B cell (primary cell): ENCODE data around the gene LBR. TPM values are rescaled to one million over a fixed set of nuclear protein-coding genes. Genes with fewer than 3 reads are reported as not detected.

Experiments
- ATAC-seq: fragments of 200-7000 bp; cut with Tn5 transposase; one replicate; pipeline ENCODE4 v1.10.0; 2021; ENCODE audit warnings: low read depth, mild to moderate bottlenecking, moderate number of reproducible peaks, moderate library complexity
- CTCF ChIA-PET: fragments of 350-600 bp; sonication (Branson Sonifier 250); formaldehyde crosslinking; loops from one replicate; lab custom pipeline; 2021; ENCODE audit warnings: antibody characterized with exemption, inconsistent platforms; lab: Charles Lee
- POLR2A ChIA-PET: fragments of 350-600 bp; sonication (Branson Sonifier 250); formaldehyde crosslinking; loops from one replicate; lab custom pipeline; 2021; ENCODE audit warnings: antibody characterized with exemption; lab: Charles Lee
- DNase-seq: peaks from one replicate; pipeline ENCODE4 v3.0.0; 2013
- H2AFZ ChIP-seq: 2 replicates; pipeline ENCODE4 v1.6.1; 2012; ENCODE audit warnings: mild to moderate bottlenecking, low read depth, low read length; ENCODE audit not compliant: insufficient read depth, poor library complexity, severe bottlenecking
- H3K27ac ChIP-seq, 2 donors: 1 replicate in 1 of 2; 2 replicates in 1 of 2; pipeline ENCODE4 v1.5.1; 2012 to 2013; ENCODE audit warnings: low read length in 2 of 2, mild to moderate bottlenecking in 2 of 2, moderate library complexity in 1 of 2
- H3K27me3 ChIP-seq, 4 experiments: fragments of 200-600 bp in 1 of 4; sonication (generic) in 1 of 4; replicated peaks in 1 of 4; 1 replicate in 2 of 4; 2 replicates in 2 of 4; pipeline versions ENCODE4 v1.6.1 to v1.7.0; 2013 to 2016; ENCODE audit warnings: low read length in 3 of 4, mild to moderate bottlenecking in 2 of 4, mixed read lengths in 1 of 4, moderate library complexity in 1 of 4; ENCODE audit not compliant: insufficient read depth in 4 of 4, control insufficient read depth in 3 of 4; ENCODE audit errors: control extremely low read depth in 1 of 4
- H3K36me3 ChIP-seq, 2 experiments: replicated peaks in 1 of 2; 1 replicate in 1 of 2; 2 replicates in 1 of 2; pipeline versions ENCODE4 v1.6.1 to v1.7.1; 2013; ENCODE audit warnings: low read length in 1 of 2; ENCODE audit not compliant: insufficient read depth in 2 of 2, control insufficient read depth in 1 of 2; ENCODE audit errors: control extremely low read depth in 1 of 2, extremely low read depth in 1 of 2
- H3K4me1 ChIP-seq, 2 donors: fragments of 200-600 bp in 1 of 2; sonication (generic) in 1 of 2; 1 replicate in 1 of 2; 2 replicates in 1 of 2; pipeline versions ENCODE4 v1.5.1 to v1.6.1; 2013 to 2017; ENCODE audit warnings: low read length in 2 of 2; ENCODE audit not compliant: control insufficient read depth in 2 of 2, insufficient read depth in 2 of 2
- H3K4me2 ChIP-seq: replicated peaks from 2 replicates; pipeline ENCODE3; 2012; ENCODE audit warnings: mild to moderate bottlenecking, low read depth, low read length; ENCODE audit not compliant: poor library complexity, severe bottlenecking
- H3K4me3 ChIP-seq, 5 experiments: fragments of 200-600 bp in 1 of 5; sonication (generic) in 1 of 5; 1 replicate in 3 of 5; 2 replicates in 2 of 5; pipeline versions ENCODE4 v1.5.1 to v1.7.0; 2011 to 2016; ENCODE audit warnings: low read length in 4 of 5, mild to moderate bottlenecking in 4 of 5, low read depth in 2 of 5, control low read depth in 1 of 5, moderate library complexity in 1 of 5; ENCODE audit not compliant: insufficient read depth in 1 of 5; ENCODE audit errors: control extremely low read depth in 1 of 5, extremely low read depth in 1 of 5
- H3K79me2 ChIP-seq: fragments of 200-600 bp; sonication (generic); one replicate; pipeline ENCODE4 v1.6.0; 2016; ENCODE audit warnings: low read length; ENCODE audit not compliant: control insufficient read depth, insufficient read depth
- H3K9ac ChIP-seq: fragments of 200-600 bp; sonication (generic); 2 replicates; pipeline ENCODE4 v1.6.1; 2017; ENCODE audit warnings: mild to moderate bottlenecking, low read length, moderate library complexity
- H3K9me3 ChIP-seq, 3 donors: one replicate each; pipeline versions ENCODE4 v1.6.1 to v1.7.1; 2013; ENCODE audit warnings: low read length in 2 of 3; ENCODE audit not compliant: control insufficient read depth in 2 of 3, insufficient read depth in 1 of 3; ENCODE audit errors: control extremely low read depth in 1 of 3
- H4K20me1 ChIP-seq: 2 replicates; pipeline ENCODE4 v1.6.0; 2012; ENCODE audit warnings: mild to moderate bottlenecking, low read length; ENCODE audit not compliant: insufficient read depth, control insufficient read depth, poor library complexity, severe bottlenecking
- H3K27ac Mint-ChIP-seq: one replicate; pipeline ENCODE4 v1.8.0; 2021; ENCODE audit warnings: mixed read lengths
- H3K27me3 Mint-ChIP-seq: one replicate; pipeline ENCODE4 v1.8.0; 2021; ENCODE audit warnings: mixed read lengths
- H3K4me1 Mint-ChIP-seq: one replicate; pipeline ENCODE4 v1.8.0; 2021; ENCODE audit warnings: mixed read lengths
- H3K4me3 Mint-ChIP-seq: one replicate; pipeline ENCODE4 v1.8.0; 2021; ENCODE audit warnings: mixed read lengths
- H3K9me3 Mint-ChIP-seq: one replicate; pipeline ENCODE4 v1.8.0; 2022; ENCODE audit warnings: mixed read lengths; ENCODE audit not compliant: insufficient read depth
- EZH2 ChIP-seq: IDR thresholded peaks from 2 replicates; pipeline ENCODE4 v1.6.1; 2012; ENCODE audit warnings: borderline replicate concordance, low read depth, mild to moderate bottlenecking, moderate library complexity, low read length; ENCODE audit not compliant: insufficient read depth, poor library complexity, severe bottlenecking
- WGBS: methylation state at CpG from one replicate; pipeline ENCODE4 v1.1.5; 2013; ENCODE audit warnings: missing lambda C conversion rate; ENCODE audit not compliant: insufficient coverage; 5-methylcytosine and 5-hydroxymethylcytosine counted together
- intact Hi-C: fragments of 100-400 bp; cut with micrococcal nuclease; formaldehyde crosslinking; loops from one replicate; pipeline ENCODE4 v1.10.0; 2022
- polyA plus RNA-seq: library from polyadenylated mRNA; depleted of rRNA; stranded (reverse); fragments of >200 nt; gene quantifications from 2 replicates; pipeline ENCODE4 v1.2.3, GENCODE V29; 2012
- total RNA-seq, 2 donors: library from RNA; stranded (reverse); fragments of 120-200 nt in 1 of 2; gene quantifications; 1 replicate in 1 of 2; 2 replicates in 1 of 2; pipeline versions ENCODE4 v1.2.3 to v1.2.4, GENCODE V29; 2013 to 2022
- TF ChIP-seq, protein P1 (sequence below): fragments of 200-600 bp; IDR thresholded peaks from one replicate; pipeline ENCODE4 v1.8.0; 2022; ENCODE audit warnings: antibody characterized with exemption, mild to moderate bottlenecking

The LBR gene
- total and polyA plus RNA-seq, 2 donors (not counting 1 experiment from before 2014, with no cell fraction given): 19.3 to 167 TPM

DNA sequence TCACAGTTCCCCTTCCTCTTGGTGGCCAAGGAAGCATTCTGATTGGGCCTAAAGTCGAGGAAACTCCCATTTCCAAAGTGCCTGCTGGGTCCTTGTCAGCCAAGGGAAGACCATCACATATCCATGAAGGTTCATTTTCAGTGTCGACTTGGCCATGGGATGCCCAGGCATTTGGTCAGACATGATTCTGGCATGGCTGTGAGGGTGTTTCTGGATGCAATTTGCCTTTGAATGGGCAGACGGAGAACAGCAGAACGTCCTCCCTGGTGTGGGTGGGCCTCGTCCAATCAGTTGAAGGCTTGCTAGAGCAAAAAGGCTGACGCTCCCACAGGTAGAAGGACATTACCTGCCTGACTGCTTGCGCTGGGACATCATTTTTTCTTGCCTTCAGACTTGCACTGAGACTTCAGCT lies 48.3 kb upstream of the LBR start:
- 93% methylated on average over 7 of the region's 7 CpGs for WGBS
- peaks cover 47% of the 10 kb centered on the region for H3K4me1 Mint-ChIP-seq
- H3K27ac Mint-ChIP-seq: no peak overlapping the region
- no peak overlapping the region for H3K4me2 ChIP-seq
- intact Hi-C loops: loop anchor here (5.0 kb wide), 2 partner anchors 181 to 371 kb away; no protein-coding TSS in a partner anchor
- H3K36me3 ChIP-seq: no peaks in the 10 kb centered on the region
- H3K27me3 Mint-ChIP-seq: no peaks in the 10 kb centered on the region
- H3K4me1 ChIP-seq: peaks cover 41 to 53% of the 10 kb centered on the region in 2 donors
- no peaks in the 10 kb centered on the region for H3K79me2 ChIP-seq
- H3K4me3 ChIP-seq: no peak overlapping the region
- CTCF ChIA-PET: interaction anchor here (0.7 to 7.1 kb wide), 15 partner anchors 8 to 633 kb away, joined by 3 to 86 read pairs (median 6); partner anchors contain the start of gene ENAH
- H4K20me1 ChIP-seq: no peaks in the 10 kb centered on the region
- POLR2A ChIA-PET: interaction anchor here (1.0 kb wide), 1 partner anchor 303 kb away, joined by 13 read pairs; no protein-coding TSS in a partner anchor
- TF ChIP-seq, protein P1, sequence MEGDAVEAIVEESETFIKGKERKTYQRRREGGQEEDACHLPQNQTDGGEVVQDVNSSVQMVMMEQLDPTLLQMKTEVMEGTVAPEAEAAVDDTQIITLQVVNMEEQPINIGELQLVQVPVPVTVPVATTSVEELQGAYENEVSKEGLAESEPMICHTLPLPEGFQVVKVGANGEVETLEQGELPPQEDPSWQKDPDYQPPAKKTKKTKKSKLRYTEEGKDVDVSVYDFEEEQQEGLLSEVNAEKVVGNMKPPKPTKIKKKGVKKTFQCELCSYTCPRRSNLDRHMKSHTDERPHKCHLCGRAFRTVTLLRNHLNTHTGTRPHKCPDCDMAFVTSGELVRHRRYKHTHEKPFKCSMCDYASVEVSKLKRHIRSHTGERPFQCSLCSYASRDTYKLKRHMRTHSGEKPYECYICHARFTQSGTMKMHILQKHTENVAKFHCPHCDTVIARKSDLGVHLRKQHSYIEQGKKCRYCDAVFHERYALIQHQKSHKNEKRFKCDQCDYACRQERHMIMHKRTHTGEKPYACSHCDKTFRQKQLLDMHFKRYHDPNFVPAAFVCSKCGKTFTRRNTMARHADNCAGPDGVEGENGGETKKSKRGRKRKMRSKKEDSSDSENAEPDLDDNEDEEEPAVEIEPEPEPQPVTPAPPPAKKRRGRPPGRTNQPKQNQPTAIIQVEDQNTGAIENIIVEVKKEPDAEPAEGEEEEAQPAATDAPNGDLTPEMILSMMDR: no peak
- no peak for TF ChIP-seq EZH2
- H3K27me3 ChIP-seq: no peaks in the 10 kb centered on the region
- no peak overlapping the region for H3K4me3 Mint-ChIP-seq
- no peak for ATAC-seq
- H3K9ac ChIP-seq: no peak overlapping the region
- H3K9me3 Mint-ChIP-seq: no peaks in the 10 kb centered on the region
- H3K27ac ChIP-seq: no peak overlapping the region
- no peak overlapping the region for H2AFZ ChIP-seq
- DNase-seq: no peak
- H3K9me3 ChIP-seq: peaks cover 0 to 5% (median 0%) of the 10 kb centered on the region in 3 donors
